ENCODE results near the gene SHOC1.
"Not testable (repeated sequence)": the region's sequence is repeated elsewhere in the genome, so short reads cannot be mapped to it uniquely, and the experiment has no call there.

Gene SHOC1

GRCh38 chr9:111804636-111805035, 9.9 kb upstream of the SHOC1 start:
- no peak for DNase-seq

- DNase-seq, result no peak
Measured at GRCh38 chr9:111803924-111804323, 9.2 kb upstream of the SHOC1 start.

GRCh38 chr9:111799915-111800526, 5.3 kb upstream of the SHOC1 start:
- DNase-seq, result no peak

DNA sequence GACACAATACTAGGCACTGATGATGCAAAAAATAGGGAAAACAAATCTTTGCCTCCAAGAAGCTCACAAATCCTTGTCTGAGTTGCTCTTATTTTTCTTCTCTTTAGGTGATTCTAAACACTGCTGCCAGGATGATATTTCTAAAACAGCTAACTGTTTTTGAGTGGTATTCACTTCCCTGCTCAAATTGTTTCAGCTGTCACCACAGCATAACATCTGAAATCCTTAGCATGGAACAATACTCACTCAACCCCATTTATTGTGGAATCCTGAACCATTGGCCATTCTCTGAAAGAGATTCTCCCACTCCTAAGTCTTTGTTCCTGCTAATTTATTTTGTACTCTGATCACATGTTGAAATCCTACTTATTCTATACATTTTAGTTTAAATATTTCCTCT, 4.8 kb upstream of the SHOC1 start:
- DNase-seq, result no peak

GRCh38 chr9:111798786-111799185, 4.0 kb upstream of the SHOC1 start:
- DNase-seq, result no peak

- DNase-seq, result no peak
Measured at GRCh38 chr9:111795557-111795839, 761 bp upstream of the SHOC1 start.

DNA sequence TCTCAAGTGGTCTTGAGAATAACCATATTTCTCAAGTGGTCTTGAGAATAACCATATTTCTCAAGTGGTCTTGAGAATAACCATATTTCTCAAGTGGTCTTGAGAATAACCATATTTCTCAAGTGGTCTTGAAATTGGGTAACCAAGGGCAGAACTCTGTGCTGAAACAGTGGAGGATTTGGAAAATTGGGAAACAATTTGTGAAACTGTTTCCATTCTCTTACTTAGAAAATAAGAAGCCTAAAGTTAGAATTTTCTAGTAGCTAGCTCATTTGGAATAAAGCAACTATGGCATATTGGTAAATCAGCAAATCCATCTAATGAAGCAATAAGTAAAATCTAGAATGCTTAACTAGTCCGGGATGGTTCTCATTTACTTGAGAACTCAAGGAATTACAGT, 2.9 kb downstream of the SHOC1 start:
- DNase-seq, result not testable (repeated sequence)

- DNase-seq, result no peak
Measured at GRCh38 chr9:111789881-111790280, 4.9 kb downstream of the SHOC1 start.

GRCh38 chr9:111783857-111784256, 10.9 kb downstream of the SHOC1 start:
- DNase-seq, result no peak

- no peak for DNase-seq
Measured at GRCh38 chr9:111783424-111783823, 11.3 kb downstream of the SHOC1 start.

DNA sequence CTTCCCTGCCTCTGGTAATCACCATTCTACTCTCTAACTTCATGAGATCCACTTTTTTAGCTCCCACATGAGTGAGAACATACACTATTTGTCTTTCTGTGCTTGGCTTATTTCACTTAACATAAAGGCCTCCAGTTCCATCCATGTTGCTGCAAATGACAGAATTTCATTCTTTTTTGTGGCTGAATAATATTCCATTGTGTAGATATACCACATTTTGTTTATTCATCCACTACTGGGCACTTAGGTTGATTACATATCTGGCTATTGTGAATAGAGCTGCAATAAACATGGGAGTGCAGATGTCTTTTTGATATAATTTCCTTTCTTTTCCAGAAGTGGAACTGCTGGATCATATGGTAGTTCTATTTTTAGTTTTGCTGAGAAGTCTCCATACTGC, 28.7 kb downstream of the SHOC1 start:
- no peak for DNase-seq

GRCh38 chr9:111762556-111762955, 32.2 kb downstream of the SHOC1 start:
- no peak for DNase-seq

DNA sequence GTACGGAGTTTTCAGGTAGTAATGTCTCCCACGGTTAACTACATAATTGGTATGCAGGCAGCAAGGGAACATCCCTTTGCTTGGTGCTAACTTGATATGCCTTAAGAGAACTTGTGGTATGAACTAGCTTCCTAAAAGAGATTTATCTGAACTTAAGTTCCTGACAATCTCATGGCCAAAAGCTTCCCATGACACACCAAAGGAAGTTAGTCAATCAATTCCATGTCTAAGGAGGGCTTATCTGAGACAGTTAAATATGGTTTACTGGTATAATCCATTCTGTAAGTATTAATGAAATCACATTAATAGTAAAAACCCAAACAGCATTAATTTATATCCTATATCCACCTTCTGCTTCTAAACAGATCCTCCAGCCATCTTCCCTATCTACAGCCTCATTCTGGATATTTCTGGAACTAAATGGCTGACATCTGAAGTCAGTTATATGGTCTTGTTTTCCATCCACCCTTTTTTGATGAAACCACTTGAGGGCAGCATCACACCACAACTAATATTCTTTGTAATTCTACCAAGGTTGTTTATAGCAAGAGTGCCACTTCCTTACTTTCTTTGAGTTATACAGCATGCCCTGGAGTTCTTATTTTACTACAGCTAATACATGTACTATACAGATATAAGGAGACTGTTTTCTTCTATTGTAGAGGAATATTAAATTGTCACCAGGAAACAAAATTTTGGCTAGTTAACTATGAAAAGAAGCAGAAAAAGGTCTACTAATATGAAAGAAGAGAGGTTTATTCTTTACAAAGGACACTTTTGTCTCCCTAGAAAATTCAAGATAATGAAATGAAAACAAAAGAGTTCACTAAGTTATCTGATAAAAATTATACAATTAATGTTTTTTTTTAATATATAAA, 34.7 kb downstream of the SHOC1 start:
- DNase-seq, result peak; percentile 49

- DNase-seq, result no peak
Measured at GRCh38 chr9:111754800-111755199, 39.9 kb downstream of the SHOC1 start.

DNA sequence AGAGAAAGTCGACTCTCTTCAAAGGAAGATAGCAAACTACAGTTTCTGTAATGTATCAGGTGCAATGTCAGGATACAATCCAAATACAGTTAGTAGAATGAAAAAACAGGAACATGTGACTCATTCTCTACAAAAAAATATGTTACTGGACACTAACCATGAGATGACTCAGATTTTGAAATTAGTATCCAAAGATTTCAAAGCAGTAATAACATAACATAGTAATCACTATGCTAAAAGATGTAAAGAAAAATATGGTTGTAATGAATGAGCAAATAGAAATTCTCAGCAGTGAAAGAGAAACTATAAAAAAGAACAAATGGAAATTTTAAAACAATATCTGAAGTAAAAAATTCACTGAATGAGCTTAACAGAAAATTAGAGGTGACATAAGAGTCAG, 42.3 kb downstream of the SHOC1 start:
- DNase-seq, result no peak
